ENCODE data around the gene AGPAT3.

Gene AGPAT3

DNA sequence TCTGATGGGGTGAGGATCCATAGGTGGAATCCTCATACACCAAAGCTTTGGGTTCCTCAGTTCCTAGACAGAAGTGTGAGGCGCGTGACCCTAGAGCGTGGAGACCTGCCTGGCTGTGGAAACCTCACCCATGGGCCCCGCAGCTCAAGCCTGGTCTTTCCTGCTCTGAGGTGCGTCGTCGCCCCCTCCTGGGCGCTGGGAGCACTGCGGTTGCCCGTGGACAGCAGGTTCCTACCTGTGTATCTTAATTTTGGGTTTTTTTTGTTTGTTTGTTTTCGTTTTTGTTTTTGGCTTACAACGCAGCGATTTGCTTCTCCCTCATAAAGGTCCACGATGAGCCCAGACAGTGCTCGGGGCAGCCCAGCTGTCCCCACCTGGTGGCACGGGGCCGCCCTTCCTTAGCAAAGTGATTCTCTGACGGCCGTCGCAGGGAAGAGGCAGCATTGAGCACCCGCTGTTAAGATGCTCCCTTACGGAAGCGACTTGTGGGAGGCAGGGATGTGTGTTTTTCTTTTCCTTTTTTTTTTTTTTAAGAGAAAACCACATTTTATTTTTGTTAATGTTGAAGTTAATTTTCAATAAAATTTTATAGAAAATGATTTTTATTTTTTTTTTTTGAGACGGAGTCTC is 110.6 kb downstream of the AGPAT3 start:
- DNase-seq, result peak; percentile 49
- in situ Hi-C loops (cut with HindIII; ENCODE audit: low pct_ligation_motif_present, low pct_unique_long_range_greater_than_20kb, low sequenced_read_pairs), result no loop called here

- DNase-seq, result no peak
- in situ Hi-C loops (cut with HindIII; ENCODE audit: low pct_ligation_motif_present, low pct_unique_long_range_greater_than_20kb, low sequenced_read_pairs), result no loop called here
Observed at GRCh38 chr21:43976661-43977060, 111.6 kb downstream of the AGPAT3 start.

DNA sequence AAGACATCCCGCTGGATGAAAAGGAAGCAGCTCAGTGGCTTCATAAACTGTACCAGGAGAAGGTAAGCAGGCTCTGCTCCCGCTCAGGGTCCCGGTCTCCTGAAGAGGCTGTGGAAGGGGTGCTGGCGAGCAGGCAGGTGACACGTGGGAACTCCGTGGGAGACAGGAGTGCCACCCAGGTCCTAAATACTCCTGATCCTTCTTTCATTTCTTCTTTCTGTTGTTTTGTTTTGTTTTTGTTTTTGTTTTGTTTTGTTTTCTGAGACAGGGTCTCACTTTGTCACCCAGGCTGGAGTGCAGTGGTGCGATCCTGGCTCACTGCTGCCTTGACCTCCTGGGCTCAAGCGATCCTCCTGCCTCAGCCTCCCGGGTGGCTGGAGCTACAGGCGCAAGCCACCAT is 113.0 kb downstream of the AGPAT3 start:
- no peak for DNase-seq
- in situ Hi-C loops (cut with HindIII; ENCODE audit: low pct_ligation_motif_present, low pct_unique_long_range_greater_than_20kb, low sequenced_read_pairs), result no loop called here

GRCh38 chr21:43979654-43980053 is 114.6 kb downstream of the AGPAT3 start:
- in situ Hi-C loops (cut with HindIII; ENCODE audit: low pct_ligation_motif_present, low pct_unique_long_range_greater_than_20kb, low sequenced_read_pairs), result no loop called here
- DNase-seq, result no peak

GRCh38 chr21:43981151-43981870 is 116.3 kb downstream of the AGPAT3 start:
- in situ Hi-C loops (cut with HindIII; ENCODE audit: low pct_ligation_motif_present, low pct_unique_long_range_greater_than_20kb, low sequenced_read_pairs), result no loop called here
- no peak for DNase-seq

- no peak for DNase-seq
- in situ Hi-C loops (cut with HindIII; ENCODE audit: low pct_ligation_motif_present, low pct_unique_long_range_greater_than_20kb, low sequenced_read_pairs), result no loop called here
Observed at GRCh38 chr21:43981871-43982210, 116.8 kb downstream of the AGPAT3 start.

- in situ Hi-C loops (cut with HindIII; ENCODE audit: low pct_ligation_motif_present, low pct_unique_long_range_greater_than_20kb, low sequenced_read_pairs), result no loop called here
- DNase-seq, result no peak
Observed at GRCh38 chr21:43982489-43983078, 117.6 kb downstream of the AGPAT3 start.

DNA sequence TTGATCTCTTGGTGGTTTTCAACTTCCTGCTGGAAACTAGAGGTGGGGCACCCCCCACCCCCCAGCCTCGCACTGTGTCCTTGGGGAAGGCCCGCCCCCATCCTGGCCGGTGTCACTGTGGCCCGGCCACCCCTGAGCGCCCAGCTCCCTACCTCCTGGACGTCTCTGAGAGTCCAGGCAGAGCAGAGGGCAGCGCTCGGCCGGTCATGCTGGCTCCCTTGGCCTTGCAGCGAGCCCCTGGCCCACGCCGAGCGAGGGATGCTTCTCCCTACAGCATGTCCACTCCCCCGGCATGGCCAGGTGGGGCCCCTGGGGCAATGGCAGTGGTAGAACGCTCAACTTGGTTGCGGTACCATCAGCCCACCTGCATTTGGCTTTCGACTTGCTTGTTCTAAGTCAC is 118.4 kb downstream of the AGPAT3 start:
- in situ Hi-C loops (cut with HindIII; ENCODE audit: low pct_ligation_motif_present, low pct_unique_long_range_greater_than_20kb, low sequenced_read_pairs), result no loop called here
- no peak for DNase-seq

- no peak for DNase-seq
- in situ Hi-C loops (cut with HindIII; ENCODE audit: low pct_ligation_motif_present, low pct_unique_long_range_greater_than_20kb, low sequenced_read_pairs), result no loop called here
Observed at GRCh38 chr21:43983860-43984420, 118.9 kb downstream of the AGPAT3 start.

DNA sequence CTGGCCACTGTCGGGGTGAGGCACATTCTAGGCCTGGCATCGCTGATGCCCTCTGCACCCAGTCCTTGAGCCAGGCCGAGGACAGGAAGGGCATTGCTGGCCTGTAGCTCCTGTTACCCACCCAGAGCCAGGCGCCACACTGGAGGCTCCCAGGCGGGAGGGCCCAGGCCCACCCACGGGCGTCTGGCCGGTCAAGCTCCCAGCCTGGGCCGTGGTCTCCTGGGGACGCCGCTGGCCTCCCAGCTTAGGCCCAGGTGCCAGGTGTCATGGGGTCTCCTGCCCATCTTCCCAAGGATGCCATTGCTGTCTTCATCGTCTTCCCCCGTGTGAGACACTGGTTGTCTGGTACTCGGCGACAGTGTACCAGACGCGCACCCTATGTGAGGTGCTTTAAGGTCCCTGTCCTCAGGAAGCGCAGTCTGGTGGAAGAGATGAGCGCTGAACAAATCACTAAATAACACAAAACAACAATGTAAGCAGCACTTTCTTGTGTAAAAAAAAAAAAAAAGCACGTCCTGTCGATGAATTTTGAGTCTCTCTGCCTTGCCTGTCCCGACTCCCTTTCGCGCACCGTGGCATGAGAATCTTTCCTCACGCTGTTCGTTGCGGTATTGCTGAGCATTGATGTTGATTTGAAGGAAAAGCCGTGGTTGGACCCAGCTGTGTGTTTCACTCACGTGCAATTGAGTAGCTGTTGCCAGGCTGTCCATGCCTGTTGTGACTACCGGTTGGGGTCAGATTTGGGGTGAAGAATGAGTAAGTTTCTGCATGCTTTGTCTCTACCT is 120.1 kb downstream of the AGPAT3 start:
- in situ Hi-C loops (cut with HindIII; ENCODE audit: low pct_ligation_motif_present, low pct_unique_long_range_greater_than_20kb, low sequenced_read_pairs), result no loop called here
- no peak for DNase-seq

GRCh38 chr21:43985690-43986251 is 120.7 kb downstream of the AGPAT3 start:
- in situ Hi-C loops (cut with HindIII; ENCODE audit: low pct_ligation_motif_present, low pct_unique_long_range_greater_than_20kb, low sequenced_read_pairs), result no loop called here
- DNase-seq, result no peak

- DNase-seq, result no peak
- in situ Hi-C loops (cut with HindIII; ENCODE audit: low pct_ligation_motif_present, low pct_unique_long_range_greater_than_20kb, low sequenced_read_pairs), result no loop called here
Observed at GRCh38 chr21:43986544-43987451, 121.8 kb downstream of the AGPAT3 start.

- no peak for DNase-seq
- in situ Hi-C loops (cut with HindIII; ENCODE audit: low pct_ligation_motif_present, low pct_unique_long_range_greater_than_20kb, low sequenced_read_pairs), result no loop called here
Observed at GRCh38 chr21:43987509-43987908, 122.5 kb downstream of the AGPAT3 start.

DNA sequence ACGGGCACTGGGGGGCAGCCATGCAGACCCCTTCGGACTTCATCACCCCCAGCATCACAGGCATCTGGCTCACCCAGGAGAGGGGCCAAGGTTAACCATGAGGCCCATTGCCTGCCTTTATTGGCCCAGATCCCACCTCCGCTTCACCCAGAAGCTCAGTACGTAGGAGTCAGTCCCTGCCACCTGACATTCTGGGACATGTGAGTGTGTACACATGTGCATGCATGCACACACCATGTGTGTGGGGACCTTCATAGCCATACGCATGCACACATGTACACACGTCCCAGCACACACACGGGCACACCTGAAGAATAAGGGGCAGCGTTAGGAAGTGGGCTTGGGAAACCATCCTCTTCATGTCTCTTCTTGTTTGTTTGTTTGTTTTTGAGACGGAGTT is 123.0 kb downstream of the AGPAT3 start:
- DNase-seq, result no peak
- in situ Hi-C loops (cut with HindIII; ENCODE audit: low pct_ligation_motif_present, low pct_unique_long_range_greater_than_20kb, low sequenced_read_pairs), result no loop called here

GRCh38 chr21:43988506-43989230 is 123.6 kb downstream of the AGPAT3 start:
- in situ Hi-C loops (cut with HindIII; ENCODE audit: low pct_ligation_motif_present, low pct_unique_long_range_greater_than_20kb, low sequenced_read_pairs), result no loop called here
- DNase-seq, result no peak

DNA sequence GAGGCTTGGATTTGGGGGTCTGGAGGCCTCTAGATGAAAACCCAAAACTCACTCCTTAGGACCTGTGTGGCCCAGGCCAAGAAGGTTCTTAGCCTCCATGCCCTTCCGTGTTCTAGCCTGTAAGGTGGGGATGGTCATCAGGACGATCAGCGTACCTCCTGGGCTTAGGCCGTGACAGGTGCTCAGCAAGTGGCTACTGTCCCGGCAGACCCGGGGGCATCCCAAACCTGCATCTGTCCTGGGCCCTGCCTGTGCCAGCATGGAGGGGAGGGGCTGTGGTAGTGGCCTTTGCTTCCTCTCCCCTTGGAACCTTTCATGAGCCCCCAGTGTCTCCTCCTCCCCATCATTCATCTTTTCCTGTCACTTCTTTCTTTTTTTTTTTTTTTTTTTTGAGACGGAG is 124.4 kb downstream of the AGPAT3 start:
- in situ Hi-C loops (cut with HindIII; ENCODE audit: low pct_ligation_motif_present, low pct_unique_long_range_greater_than_20kb, low sequenced_read_pairs), result no loop called here
- no peak for DNase-seq

- in situ Hi-C loops (cut with HindIII; ENCODE audit: low pct_ligation_motif_present, low pct_unique_long_range_greater_than_20kb, low sequenced_read_pairs), result no loop called here
Observed at GRCh38 chr21:43991447-43991991, 126.5 kb downstream of the AGPAT3 start.

More at GRCh38 chr21:43991447-43991991, 126.5 kb downstream of the AGPAT3 start:
- no peak for DNase-seq

Measured in ACHN (cell line).